Liver (tissue), 9 donors: ENCODE results near the gene TMEM59. TPM values are rescaled to one million over a fixed set of nuclear protein-coding genes. Genes with fewer than 3 reads are reported as not detected.

Experiments used
- DNase-seq: peaks from one replicate; pipeline ENCODE4 v3.0.0-alpha.2; 2017; ENCODE audit warnings: low spot score
- H3K27ac ChIP-seq, 2 donors: one replicate each; pipeline ENCODE4 v1.7.0; 2013; ENCODE audit warnings: inconsistent platforms in 2 of 2, low read length in 2 of 2, control low read depth in 1 of 2, low read depth in 1 of 2, mild to moderate bottlenecking in 1 of 2
- H3K27me3 ChIP-seq, 4 donors: one replicate each; pipeline versions ENCODE4 v1.6.1 to v1.7.0; 2013; ENCODE audit warnings: low read length in 3 of 4, inconsistent platforms in 1 of 4, mild to moderate bottlenecking in 1 of 4, moderate library complexity in 1 of 4; ENCODE audit not compliant: control insufficient read depth in 4 of 4, insufficient read depth in 4 of 4
- H3K36me3 ChIP-seq, 4 donors: one replicate each; pipeline versions ENCODE4 v1.6.1 to v1.7.0; 2013; ENCODE audit warnings: low read length in 3 of 4, mild to moderate bottlenecking in 3 of 4, low read depth in 1 of 4, moderate library complexity in 1 of 4; ENCODE audit not compliant: control insufficient read depth in 4 of 4, insufficient read depth in 3 of 4
- H3K4me1 ChIP-seq, 4 donors: one replicate each; pipeline versions ENCODE4 v1.6.1 to v1.7.0; 2013; ENCODE audit warnings: low read length in 3 of 4, mild to moderate bottlenecking in 3 of 4, moderate library complexity in 1 of 4; ENCODE audit not compliant: control insufficient read depth in 4 of 4, insufficient read depth in 4 of 4
- H3K4me3 ChIP-seq, 3 donors: one replicate each; pipeline versions ENCODE4 v1.6.1 to v1.7.0; 2013; ENCODE audit warnings: low read length in 3 of 3, control low read depth in 1 of 3, low read depth in 1 of 3, mild to moderate bottlenecking in 1 of 3
- H3K9ac ChIP-seq, 2 donors: one replicate each; pipeline ENCODE4 v1.7.0; 2013; ENCODE audit warnings: low read length in 2 of 2, mild to moderate bottlenecking in 2 of 2, moderate library complexity in 2 of 2, control low read depth in 1 of 2, low read depth in 1 of 2
- H3K9me3 ChIP-seq, 4 donors: one replicate each; pipeline versions ENCODE4 v1.6.1 to v1.7.0; 2013; ENCODE audit warnings: low read length in 3 of 4; ENCODE audit not compliant: control insufficient read depth in 4 of 4
- ATF3 ChIP-seq: IDR thresholded peaks from 2 replicates; pipeline ENCODE4 v1.6.1; 2016; ENCODE audit warnings: antibody characterized with exemption
- EGR1 ChIP-seq, 2 donors: IDR thresholded peaks; 2 replicates each; pipeline ENCODE4 v1.6.1; 2016 to 2018; ENCODE audit warnings: antibody characterized with exemption in 2 of 2, low read depth in 2 of 2
- FOXA1 ChIP-seq: IDR thresholded peaks from 2 replicates; pipeline ENCODE4 v1.6.1; 2016; ENCODE audit warnings: antibody characterized with exemption
- GABPA ChIP-seq, 2 donors: IDR thresholded peaks in 1 of 2; conservative IDR thresholded peaks in 1 of 2; 2 replicates each; pipeline ENCODE4 v1.6.1; 2016; ENCODE audit warnings: antibody characterized with exemption in 2 of 2, mild to moderate bottlenecking in 1 of 2, moderate library complexity in 1 of 2
- HNF4A ChIP-seq, 2 donors: conservative IDR thresholded peaks; 2 replicates each; pipeline ENCODE4 v1.6.1; 2016; ENCODE audit warnings: antibody characterized with exemption in 2 of 2, mild to moderate bottlenecking in 2 of 2
- HNF4G ChIP-seq: IDR thresholded peaks from 2 replicates; pipeline ENCODE4 v1.6.1; 2016; ENCODE audit warnings: antibody characterized with exemption
- JUND ChIP-seq, 2 donors: IDR thresholded peaks; 2 replicates each; pipeline ENCODE4 v1.6.1; 2016; ENCODE audit warnings: antibody characterized with exemption in 2 of 2
- MAX ChIP-seq: IDR thresholded peaks from 2 replicates; pipeline ENCODE4 v1.6.1; 2016; ENCODE audit warnings: antibody characterized with exemption
- NR2F2 ChIP-seq: IDR thresholded peaks from 2 replicates; pipeline ENCODE4 v1.6.1; 2016; ENCODE audit warnings: antibody characterized with exemption
- RAD21 ChIP-seq, 2 donors: IDR thresholded peaks; 2 replicates each; pipeline ENCODE4 v1.6.1; 2016; ENCODE audit warnings: antibody characterized with exemption in 2 of 2, mild to moderate bottlenecking in 2 of 2
- RXRA ChIP-seq, 2 donors: IDR thresholded peaks; 2 replicates each; pipeline ENCODE4 v1.6.1; 2017 to 2018; ENCODE audit warnings: antibody characterized with exemption in 2 of 2, mild to moderate bottlenecking in 1 of 2
- TAF1 ChIP-seq: conservative IDR thresholded peaks from 2 replicates; pipeline ENCODE4 v1.6.1; 2016; ENCODE audit warnings: antibody characterized with exemption, mild to moderate bottlenecking
- YY1 ChIP-seq: IDR thresholded peaks from 2 replicates; pipeline ENCODE4 v1.6.1; 2016; ENCODE audit warnings: antibody characterized with exemption, mild to moderate bottlenecking
- polyA plus RNA-seq, 2 donors: library from polyadenylated mRNA; stranded (reverse) in 1 of 2; unstranded in 1 of 2; fragments of 200-250 nt in 1 of 2; fragments of >200 nt in 1 of 2; fragmentation: Nextera tagmentation in 1 of 2; extraction: Ambion mirVana in 1 of 2; gene quantifications; one replicate each; pipeline versions ENCODE4 v1.2.1 to v1.2.3, GENCODE V29; 2013 to 2015
- total RNA-seq, 2 donors: library from RNA; depleted of rRNA; stranded (reverse); fragments of >200 nt; gene quantifications; one replicate each; pipeline ENCODE4 v1.2.3, GENCODE V29; 2014
- TF ChIP-seq, protein P1 (sequence below): IDR thresholded peaks from 2 replicates; pipeline ENCODE4 v1.6.1; 2016; ENCODE audit warnings: antibody characterized with exemption
- TF ChIP-seq, protein P2 (sequence below): IDR thresholded peaks from 2 replicates; pipeline ENCODE4 v1.6.1; 2016; ENCODE audit warnings: antibody characterized with exemption, mild to moderate bottlenecking
- TF ChIP-seq, protein P3 (sequence below): fragments of 150-350 bp; IDR thresholded peaks from 2 replicates; pipeline ENCODE4 v1.5.1; 2017; ENCODE audit warnings: improper control_type of control experiment, low read depth, low read length; ENCODE audit not compliant: missing input control
- donor health status: healthy.
- donor health status: healthy.
- donor health status: healthy.
- donor health status: healthy.
- donor health status: healthy.

Gene TMEM59
- total and polyA plus RNA-seq, 4 donors: 255 to 436 (median 279) TPM

- TF ChIP-seq JUND (IDR thresholded peaks at IDR 0.05) (no peak), HNF4G (no peak), TAF1 (no peak), RXRA (IDR thresholded peaks at IDR 0.05) (no peak), HNF4A (conservative IDR thresholded peaks at IDR 0.05) (no peak), NR2F2 (no peak), MAX (no peak), ATF3 (no peak), EGR1 (IDR thresholded peaks at IDR 0.05; ENCODE audit: low read depth in 2 of 2) (no peak), YY1 (no peak)
Observed at GRCh38 chr1:54001591-54001990, 51.4 kb downstream of the TMEM59 start (continued).

- Histone ChIP-seq H3K4me1 (no peaks in the 10 kb centered on the region), H3K27me3 (no peaks in the 10 kb centered on the region), H3K27ac (no peak overlapping the region), H3K9ac (no peak overlapping the region), H3K9me3 (no peaks in the 10 kb centered on the region), H3K36me3 (no peaks in the 10 kb centered on the region), H3K4me3 (no peak overlapping the region)
- TF ChIP-seq ATF3 (no peak), EGR1 (IDR thresholded peaks at IDR 0.05; ENCODE audit: low read depth in 2 of 2) (no peak), RAD21 (IDR thresholded peaks at IDR 0.05) (no peak), HNF4A (conservative IDR thresholded peaks at IDR 0.05) (no peak), FOXA1 (no peak), GABPA (IDR thresholded peaks at IDR 0.05 in 1 of 2, conservative IDR thresholded peaks at IDR 0.05 in 1 of 2) (no peak), YY1 (no peak), MAX (no peak), HNF4G (no peak), TAF1 (no peak), JUND (IDR thresholded peaks at IDR 0.05) (no peak), RXRA (IDR thresholded peaks at IDR 0.05) (no peak)
- TF ChIP-seq, protein P1, sequence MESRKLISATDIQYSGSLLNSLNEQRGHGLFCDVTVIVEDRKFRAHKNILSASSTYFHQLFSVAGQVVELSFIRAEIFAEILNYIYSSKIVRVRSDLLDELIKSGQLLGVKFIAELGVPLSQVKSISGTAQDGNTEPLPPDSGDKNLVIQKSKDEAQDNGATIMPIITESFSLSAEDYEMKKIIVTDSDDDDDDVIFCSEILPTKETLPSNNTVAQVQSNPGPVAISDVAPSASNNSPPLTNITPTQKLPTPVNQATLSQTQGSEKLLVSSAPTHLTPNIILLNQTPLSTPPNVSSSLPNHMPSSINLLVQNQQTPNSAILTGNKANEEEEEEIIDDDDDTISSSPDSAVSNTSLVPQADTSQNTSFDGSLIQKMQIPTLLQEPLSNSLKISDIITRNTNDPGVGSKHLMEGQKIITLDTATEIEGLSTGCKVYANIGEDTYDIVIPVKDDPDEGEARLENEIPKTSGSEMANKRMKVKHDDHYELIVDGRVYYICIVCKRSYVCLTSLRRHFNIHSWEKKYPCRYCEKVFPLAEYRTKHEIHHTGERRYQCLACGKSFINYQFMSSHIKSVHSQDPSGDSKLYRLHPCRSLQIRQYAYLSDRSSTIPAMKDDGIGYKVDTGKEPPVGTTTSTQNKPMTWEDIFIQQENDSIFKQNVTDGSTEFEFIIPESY: no peak
- TF ChIP-seq, protein P2, sequence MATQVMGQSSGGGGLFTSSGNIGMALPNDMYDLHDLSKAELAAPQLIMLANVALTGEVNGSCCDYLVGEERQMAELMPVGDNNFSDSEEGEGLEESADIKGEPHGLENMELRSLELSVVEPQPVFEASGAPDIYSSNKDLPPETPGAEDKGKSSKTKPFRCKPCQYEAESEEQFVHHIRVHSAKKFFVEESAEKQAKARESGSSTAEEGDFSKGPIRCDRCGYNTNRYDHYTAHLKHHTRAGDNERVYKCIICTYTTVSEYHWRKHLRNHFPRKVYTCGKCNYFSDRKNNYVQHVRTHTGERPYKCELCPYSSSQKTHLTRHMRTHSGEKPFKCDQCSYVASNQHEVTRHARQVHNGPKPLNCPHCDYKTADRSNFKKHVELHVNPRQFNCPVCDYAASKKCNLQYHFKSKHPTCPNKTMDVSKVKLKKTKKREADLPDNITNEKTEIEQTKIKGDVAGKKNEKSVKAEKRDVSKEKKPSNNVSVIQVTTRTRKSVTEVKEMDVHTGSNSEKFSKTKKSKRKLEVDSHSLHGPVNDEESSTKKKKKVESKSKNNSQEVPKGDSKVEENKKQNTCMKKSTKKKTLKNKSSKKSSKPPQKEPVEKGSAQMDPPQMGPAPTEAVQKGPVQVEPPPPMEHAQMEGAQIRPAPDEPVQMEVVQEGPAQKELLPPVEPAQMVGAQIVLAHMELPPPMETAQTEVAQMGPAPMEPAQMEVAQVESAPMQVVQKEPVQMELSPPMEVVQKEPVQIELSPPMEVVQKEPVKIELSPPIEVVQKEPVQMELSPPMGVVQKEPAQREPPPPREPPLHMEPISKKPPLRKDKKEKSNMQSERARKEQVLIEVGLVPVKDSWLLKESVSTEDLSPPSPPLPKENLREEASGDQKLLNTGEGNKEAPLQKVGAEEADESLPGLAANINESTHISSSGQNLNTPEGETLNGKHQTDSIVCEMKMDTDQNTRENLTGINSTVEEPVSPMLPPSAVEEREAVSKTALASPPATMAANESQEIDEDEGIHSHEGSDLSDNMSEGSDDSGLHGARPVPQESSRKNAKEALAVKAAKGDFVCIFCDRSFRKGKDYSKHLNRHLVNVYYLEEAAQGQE: no peak
- TF ChIP-seq, protein P3, sequence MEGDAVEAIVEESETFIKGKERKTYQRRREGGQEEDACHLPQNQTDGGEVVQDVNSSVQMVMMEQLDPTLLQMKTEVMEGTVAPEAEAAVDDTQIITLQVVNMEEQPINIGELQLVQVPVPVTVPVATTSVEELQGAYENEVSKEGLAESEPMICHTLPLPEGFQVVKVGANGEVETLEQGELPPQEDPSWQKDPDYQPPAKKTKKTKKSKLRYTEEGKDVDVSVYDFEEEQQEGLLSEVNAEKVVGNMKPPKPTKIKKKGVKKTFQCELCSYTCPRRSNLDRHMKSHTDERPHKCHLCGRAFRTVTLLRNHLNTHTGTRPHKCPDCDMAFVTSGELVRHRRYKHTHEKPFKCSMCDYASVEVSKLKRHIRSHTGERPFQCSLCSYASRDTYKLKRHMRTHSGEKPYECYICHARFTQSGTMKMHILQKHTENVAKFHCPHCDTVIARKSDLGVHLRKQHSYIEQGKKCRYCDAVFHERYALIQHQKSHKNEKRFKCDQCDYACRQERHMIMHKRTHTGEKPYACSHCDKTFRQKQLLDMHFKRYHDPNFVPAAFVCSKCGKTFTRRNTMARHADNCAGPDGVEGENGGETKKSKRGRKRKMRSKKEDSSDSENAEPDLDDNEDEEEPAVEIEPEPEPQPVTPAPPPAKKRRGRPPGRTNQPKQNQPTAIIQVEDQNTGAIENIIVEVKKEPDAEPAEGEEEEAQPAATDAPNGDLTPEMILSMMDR: no peak
- no peak for DNase-seq
Observed at GRCh38 chr1:53999920-54000319, 53.1 kb downstream of the TMEM59 start.
